Measurements from ENCODE around the gene NRG4. TPM values are rescaled to one million over a fixed set of nuclear protein-coding genes. Genes with fewer than 3 reads are reported as not detected.

The NRG4 gene
- total RNA-seq, 1 donor from 2014 or later: not detected

GRCh38 chr15:75943246-75943645 is 69.0 kb downstream of the NRG4 start:
- no peaks in the 10 kb centered on the region for H3K36me3 ChIP-seq (ENCODE audit: control insufficient read depth, insufficient read depth, low read length)
- H3K27me3 ChIP-seq (ENCODE audit: control insufficient read depth, insufficient read depth, low read length): no peaks in the 10 kb centered on the region
- no peak for FAIRE-seq
- no peak for TF ChIP-seq CTCF (IDR thresholded peaks at IDR 0.05; ENCODE audit: insufficient read depth, low read length, severe bottlenecking)
- DNase-seq (ENCODE audit: low read depth): no peak
- H3K4me3 ChIP-seq (ENCODE audit: low read depth, low read length): no peak overlapping the region

DNA sequence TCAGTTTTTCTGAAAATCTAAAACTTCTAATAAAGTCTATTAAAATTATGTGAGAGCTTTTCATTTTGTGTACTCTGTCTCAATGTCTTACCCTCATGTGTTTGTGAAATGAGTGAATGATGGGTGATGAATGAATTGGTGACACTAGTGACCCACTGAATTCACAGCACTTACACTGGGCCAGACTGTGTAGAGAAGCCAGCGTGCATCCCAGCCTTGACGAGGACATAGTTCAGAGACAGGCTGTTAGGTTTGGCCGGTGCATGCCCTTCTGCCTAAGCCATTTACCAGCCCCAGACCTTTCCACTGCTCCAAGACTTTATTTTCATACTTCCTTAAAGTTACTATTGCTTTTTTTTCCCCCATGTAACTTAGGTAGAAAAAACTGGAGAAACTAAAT is 69.8 kb downstream of the NRG4 start:
- Histone ChIP-seq H3K4me3 (ENCODE audit: low read depth, low read length) (no peak overlapping the region), H3K27me3 (ENCODE audit: control insufficient read depth, insufficient read depth, low read length) (no peaks in the 10 kb centered on the region), H3K36me3 (ENCODE audit: control insufficient read depth, insufficient read depth, low read length) (peaks cover 1% of the 10 kb centered on the region)
- no peak for TF ChIP-seq CTCF (IDR thresholded peaks at IDR 0.05; ENCODE audit: insufficient read depth, low read length, severe bottlenecking)
- DNase-seq (ENCODE audit: low read depth): no peak
- no peak for FAIRE-seq

GRCh38 chr15:75930866-75931265 is 81.4 kb downstream of the NRG4 start:
- TF ChIP-seq CTCF (IDR thresholded peaks at IDR 0.05; ENCODE audit: insufficient read depth, low read length, severe bottlenecking): no peak
- no peak for DNase-seq (ENCODE audit: low read depth)
- no peak for FAIRE-seq
- H3K4me3 ChIP-seq (ENCODE audit: low read depth, low read length): no peak overlapping the region
- H3K27me3 ChIP-seq (ENCODE audit: control insufficient read depth, insufficient read depth, low read length): no peaks in the 10 kb centered on the region
- H3K36me3 ChIP-seq (ENCODE audit: control insufficient read depth, insufficient read depth, low read length): peaks cover 15% of the 10 kb centered on the region

DNA sequence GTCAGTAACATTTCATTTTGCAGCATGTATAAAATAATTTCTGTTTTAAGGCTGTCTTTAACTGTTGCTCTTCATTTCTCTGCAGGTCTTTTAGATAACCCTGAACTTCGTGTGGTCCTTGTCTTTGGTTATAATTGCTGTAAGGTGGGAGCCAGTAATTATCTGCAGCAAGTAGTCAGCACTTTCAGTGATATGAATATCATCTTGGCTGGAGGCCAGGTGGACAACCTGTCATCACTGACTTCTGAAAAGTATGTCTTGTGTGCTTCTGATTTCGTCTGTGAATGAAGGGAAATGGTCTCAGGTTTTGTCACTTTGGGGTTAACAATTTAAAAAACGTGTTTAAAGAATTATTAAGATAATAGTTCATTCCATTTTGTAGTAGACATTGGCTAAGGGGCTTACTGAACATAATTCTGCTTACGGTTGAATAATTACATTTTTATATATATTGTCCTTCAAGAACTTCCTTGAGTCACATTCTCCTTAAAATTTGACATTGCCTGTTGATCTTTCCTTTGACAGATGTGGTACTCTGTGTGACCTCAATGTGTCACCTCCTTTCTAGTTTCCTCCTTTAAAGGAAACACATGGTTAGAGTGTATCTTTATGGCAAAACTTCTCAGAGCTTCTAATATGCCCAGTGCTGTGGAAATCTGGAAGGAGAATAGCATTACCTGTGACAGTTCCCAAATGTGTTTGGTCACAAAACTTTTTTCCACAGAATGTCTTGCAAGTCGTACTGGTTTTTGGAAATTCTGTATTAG is 82.2 kb downstream of the NRG4 start:
- Histone ChIP-seq H3K36me3 (ENCODE audit: control insufficient read depth, insufficient read depth, low read length) (peaks cover 17% of the 10 kb centered on the region), H3K27me3 (ENCODE audit: control insufficient read depth, insufficient read depth, low read length) (no peaks in the 10 kb centered on the region), H3K4me3 (ENCODE audit: low read depth, low read length) (no peak overlapping the region)
- no peak for FAIRE-seq
- no peak for DNase-seq (ENCODE audit: low read depth)
- TF ChIP-seq CTCF (IDR thresholded peaks at IDR 0.05; ENCODE audit: insufficient read depth, low read length, severe bottlenecking): no peak

GRCh38 chr15:75928680-75929608 is 83.3 kb downstream of the NRG4 start:
- peak; percentile 34 for DNase-seq (ENCODE audit: low read depth)
- peaks cover 17% of the 10 kb centered on the region for H3K36me3 ChIP-seq (ENCODE audit: control insufficient read depth, insufficient read depth, low read length)
- FAIRE-seq: no peak
- no peaks in the 10 kb centered on the region for H3K27me3 ChIP-seq (ENCODE audit: control insufficient read depth, insufficient read depth, low read length)
- H3K4me3 ChIP-seq (ENCODE audit: low read depth, low read length): no peak overlapping the region
- TF ChIP-seq CTCF (IDR thresholded peaks at IDR 0.05; ENCODE audit: insufficient read depth, low read length, severe bottlenecking): peak; percentile 52
